ENCODE measurements around the gene NIN. TPM values are rescaled to one million over a fixed set of nuclear protein-coding genes. Genes with fewer than 3 reads are reported as not detected.

The NIN gene
- polyA plus RNA-seq, 1 donor from 2014 or later = 47.6 TPM

DNA sequence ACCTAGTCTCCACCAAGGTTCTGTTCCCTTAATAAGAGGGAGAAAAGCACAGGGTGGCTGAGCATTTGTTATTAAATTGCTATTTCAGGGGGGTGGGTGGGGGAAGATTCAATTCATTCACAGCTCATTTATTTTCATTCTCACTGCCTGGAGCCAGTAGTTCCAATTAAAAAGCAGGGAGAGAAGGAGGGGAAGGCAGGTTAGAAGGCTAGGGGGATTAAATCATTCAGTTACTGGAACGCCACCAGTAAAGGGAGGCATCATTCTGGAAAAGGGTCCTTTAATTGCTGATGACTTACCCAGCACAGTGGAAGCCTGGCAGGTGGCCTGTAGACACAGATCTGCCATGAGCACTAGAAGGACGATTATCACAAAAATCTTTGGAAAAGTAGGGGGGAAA is 47.4 kb downstream of the NIN start:
- Histone ChIP-seq H3K36me3 (ENCODE audit: insufficient read depth, low read length) (peaks cover 5% of the 10 kb centered on the region), H3K27me3 (ENCODE audit: insufficient read depth, low read depth, low read length) (no peaks in the 10 kb centered on the region), H3F3A (ENCODE audit: insufficient read depth, low read length, poor library complexity, severe bottlenecking) (no peaks in the 10 kb centered on the region), H2AFZ (ENCODE audit: low read depth, low read length) (no peak overlapping the region), H3K27ac (ENCODE audit: low read length) (peak overlapping the region; percentile 4), H3K4me3 (ENCODE audit: low read length) (no peak overlapping the region), H3K9ac (ENCODE audit: low read length) (no peak overlapping the region), H3K4me2 (ENCODE audit: low read length) (no peak overlapping the region), H3K9me3 (ENCODE audit: low read length) (no peaks in the 10 kb centered on the region), H3K9me2 (ENCODE audit: insufficient read depth, low read length) (no peaks in the 10 kb centered on the region), H4K20me1 (ENCODE audit: insufficient read depth) (no peaks in the 10 kb centered on the region), H3K79me2 (replicated peaks; ENCODE audit: insufficient read depth, low read length) (peaks cover 4% of the 10 kb centered on the region)
- TF ChIP-seq SMC3 (conservative IDR thresholded peaks at IDR 0.05; ENCODE audit: poor library complexity) (no peak), POLR2AphosphoS5 (IDR thresholded peaks at IDR 0.05) (no peak), RAD21 (conservative IDR thresholded peaks at IDR 0.05) (no peak), TAF1 (IDR thresholded peaks at IDR 0.05; ENCODE audit: low read depth) (no peak), MXI1 (conservative IDR thresholded peaks at IDR 0.05; ENCODE audit: poor library complexity, severe bottlenecking) (no peak), EZH2 (IDR thresholded peaks at IDR 0.05; ENCODE audit: borderline replicate concordance, insufficient read depth, low read length, poor library complexity, severe bottlenecking) (no peak), EP300 (conservative IDR thresholded peaks at IDR 0.05; ENCODE audit: poor library complexity, severe bottlenecking) (no peak)
- TF ChIP-seq, protein P1, sequence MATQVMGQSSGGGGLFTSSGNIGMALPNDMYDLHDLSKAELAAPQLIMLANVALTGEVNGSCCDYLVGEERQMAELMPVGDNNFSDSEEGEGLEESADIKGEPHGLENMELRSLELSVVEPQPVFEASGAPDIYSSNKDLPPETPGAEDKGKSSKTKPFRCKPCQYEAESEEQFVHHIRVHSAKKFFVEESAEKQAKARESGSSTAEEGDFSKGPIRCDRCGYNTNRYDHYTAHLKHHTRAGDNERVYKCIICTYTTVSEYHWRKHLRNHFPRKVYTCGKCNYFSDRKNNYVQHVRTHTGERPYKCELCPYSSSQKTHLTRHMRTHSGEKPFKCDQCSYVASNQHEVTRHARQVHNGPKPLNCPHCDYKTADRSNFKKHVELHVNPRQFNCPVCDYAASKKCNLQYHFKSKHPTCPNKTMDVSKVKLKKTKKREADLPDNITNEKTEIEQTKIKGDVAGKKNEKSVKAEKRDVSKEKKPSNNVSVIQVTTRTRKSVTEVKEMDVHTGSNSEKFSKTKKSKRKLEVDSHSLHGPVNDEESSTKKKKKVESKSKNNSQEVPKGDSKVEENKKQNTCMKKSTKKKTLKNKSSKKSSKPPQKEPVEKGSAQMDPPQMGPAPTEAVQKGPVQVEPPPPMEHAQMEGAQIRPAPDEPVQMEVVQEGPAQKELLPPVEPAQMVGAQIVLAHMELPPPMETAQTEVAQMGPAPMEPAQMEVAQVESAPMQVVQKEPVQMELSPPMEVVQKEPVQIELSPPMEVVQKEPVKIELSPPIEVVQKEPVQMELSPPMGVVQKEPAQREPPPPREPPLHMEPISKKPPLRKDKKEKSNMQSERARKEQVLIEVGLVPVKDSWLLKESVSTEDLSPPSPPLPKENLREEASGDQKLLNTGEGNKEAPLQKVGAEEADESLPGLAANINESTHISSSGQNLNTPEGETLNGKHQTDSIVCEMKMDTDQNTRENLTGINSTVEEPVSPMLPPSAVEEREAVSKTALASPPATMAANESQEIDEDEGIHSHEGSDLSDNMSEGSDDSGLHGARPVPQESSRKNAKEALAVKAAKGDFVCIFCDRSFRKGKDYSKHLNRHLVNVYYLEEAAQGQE (IDR thresholded peaks at IDR 0.05; ENCODE audit: borderline replicate concordance) = no peak
- TF ChIP-seq, protein P2, sequence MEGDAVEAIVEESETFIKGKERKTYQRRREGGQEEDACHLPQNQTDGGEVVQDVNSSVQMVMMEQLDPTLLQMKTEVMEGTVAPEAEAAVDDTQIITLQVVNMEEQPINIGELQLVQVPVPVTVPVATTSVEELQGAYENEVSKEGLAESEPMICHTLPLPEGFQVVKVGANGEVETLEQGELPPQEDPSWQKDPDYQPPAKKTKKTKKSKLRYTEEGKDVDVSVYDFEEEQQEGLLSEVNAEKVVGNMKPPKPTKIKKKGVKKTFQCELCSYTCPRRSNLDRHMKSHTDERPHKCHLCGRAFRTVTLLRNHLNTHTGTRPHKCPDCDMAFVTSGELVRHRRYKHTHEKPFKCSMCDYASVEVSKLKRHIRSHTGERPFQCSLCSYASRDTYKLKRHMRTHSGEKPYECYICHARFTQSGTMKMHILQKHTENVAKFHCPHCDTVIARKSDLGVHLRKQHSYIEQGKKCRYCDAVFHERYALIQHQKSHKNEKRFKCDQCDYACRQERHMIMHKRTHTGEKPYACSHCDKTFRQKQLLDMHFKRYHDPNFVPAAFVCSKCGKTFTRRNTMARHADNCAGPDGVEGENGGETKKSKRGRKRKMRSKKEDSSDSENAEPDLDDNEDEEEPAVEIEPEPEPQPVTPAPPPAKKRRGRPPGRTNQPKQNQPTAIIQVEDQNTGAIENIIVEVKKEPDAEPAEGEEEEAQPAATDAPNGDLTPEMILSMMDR (IDR thresholded peaks at IDR 0.05; ENCODE audit: poor library complexity, severe bottlenecking) = no peak

DNA sequence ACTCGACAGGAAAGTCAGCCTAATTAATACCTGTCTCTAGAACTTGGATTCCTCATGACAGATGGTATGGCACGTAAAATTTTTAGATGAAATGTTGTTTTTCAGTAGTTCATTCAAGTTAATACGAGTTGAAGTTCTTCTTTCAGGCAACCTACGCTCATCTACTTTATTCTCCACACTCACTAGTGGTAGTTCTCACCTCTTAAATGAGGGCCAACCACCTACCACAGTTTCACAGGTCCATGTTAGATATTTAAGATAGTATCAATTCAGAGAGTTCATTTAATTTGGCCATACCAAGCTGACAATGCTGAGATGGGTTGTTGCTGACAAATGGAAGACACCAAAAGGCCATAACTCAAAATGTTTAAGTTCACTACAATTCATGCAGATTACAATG is 50.6 kb downstream of the NIN start:
- H3K79me2 ChIP-seq (replicated peaks; ENCODE audit: insufficient read depth, low read length) = no peaks in the 10 kb centered on the region
- no peak overlapping the region for H3K27ac ChIP-seq (ENCODE audit: low read length)
- H3K27me3 ChIP-seq (ENCODE audit: insufficient read depth, low read depth, low read length) = no peaks in the 10 kb centered on the region
- H3K9me3 ChIP-seq (ENCODE audit: low read length) = no peaks in the 10 kb centered on the region
- no peak overlapping the region for H3K4me2 ChIP-seq (ENCODE audit: low read length)
- TF ChIP-seq, protein P1 (IDR thresholded peaks at IDR 0.05; ENCODE audit: borderline replicate concordance) = no peak
- TF ChIP-seq EZH2 (IDR thresholded peaks at IDR 0.05; ENCODE audit: borderline replicate concordance, insufficient read depth, low read length, poor library complexity, severe bottlenecking) (no peak), MXI1 (conservative IDR thresholded peaks at IDR 0.05; ENCODE audit: poor library complexity, severe bottlenecking) (no peak), SMC3 (conservative IDR thresholded peaks at IDR 0.05; ENCODE audit: poor library complexity) (no peak), TAF1 (IDR thresholded peaks at IDR 0.05; ENCODE audit: low read depth) (no peak), RAD21 (conservative IDR thresholded peaks at IDR 0.05) (no peak), EP300 (conservative IDR thresholded peaks at IDR 0.05; ENCODE audit: poor library complexity, severe bottlenecking) (no peak), POLR2AphosphoS5 (IDR thresholded peaks at IDR 0.05) (no peak)
- TF ChIP-seq, protein P2 (IDR thresholded peaks at IDR 0.05; ENCODE audit: poor library complexity, severe bottlenecking) = no peak
- no peak overlapping the region for H3K4me3 ChIP-seq (ENCODE audit: low read length)
- no peaks in the 10 kb centered on the region for H3K9me2 ChIP-seq (ENCODE audit: insufficient read depth, low read length)
- no peaks in the 10 kb centered on the region for H4K20me1 ChIP-seq (ENCODE audit: insufficient read depth)
- H2AFZ ChIP-seq (ENCODE audit: low read depth, low read length) = no peak overlapping the region
- H3K36me3 ChIP-seq (ENCODE audit: insufficient read depth, low read length) = no peaks in the 10 kb centered on the region
- H3K9ac ChIP-seq (ENCODE audit: low read length) = no peak overlapping the region
- peaks cover 3% of the 10 kb centered on the region for H3F3A ChIP-seq (ENCODE audit: insufficient read depth, low read length, poor library complexity, severe bottlenecking)
